RWPE1 (cell line): Measurements from ENCODE around the gene CRYBG2.

Experiments used
- CTCF ChIA-PET: fragments of 350-600 bp; sonication (Branson Sonifier 250); formaldehyde crosslinking; extraction: SDS; loops from one replicate; lab custom pipeline; 2021; lab: Yijun Ruan, JAX
- POLR2A ChIA-PET: fragments of 400-600 bp; formaldehyde crosslinking; extraction: SDS; loops from one replicate; lab custom pipeline; 2020; ENCODE audit warnings: antibody characterized with exemption; ENCODE audit not compliant: low non-redundant PET; lab: Yijun Ruan, JAX
- DNase-seq: peaks from one replicate; pipeline ENCODE4 v3.0.0; 2012; ENCODE audit warnings: low spot score
- H3K27ac ChIP-seq: fragments of 450-650 bp; 2 replicates; pipeline ENCODE4 v1.5.1; 2017
- CTCF ChIP-seq: fragments of 450-650 bp; conservative IDR thresholded peaks from 2 replicates; pipeline ENCODE4 v1.5.1; 2017; ENCODE audit warnings: low read depth, mild to moderate bottlenecking

The CRYBG2 gene

GRCh38 chr1:26363549-26364448, 9.9 kb upstream of the CRYBG2 start:
- ChIA-PET CTCF (interaction anchor here (0.6 to 1.5 kb wide), 19 partner anchors 8 to 219 kb away, joined by 3 to 12 read pairs (median 4); partner anchors contain the start of gene CD52), POLR2A (interaction anchor here (0.6 kb wide), 1 partner anchor 79 kb away, joined by 4 read pairs; no protein-coding TSS in a partner anchor)
- H3K27ac ChIP-seq, result no peak overlapping the region
- peak; percentile 79 for TF ChIP-seq CTCF
- DNase-seq, result no peak

- CTCF ChIA-PET, result interaction anchor here (0.6 to 0.7 kb wide), 2 partner anchors 28 to 42 kb away, joined by 3 to 5 read pairs; no protein-coding TSS in a partner anchor
- no peak for DNase-seq
- POLR2A ChIA-PET, result interaction anchor here (0.9 kb wide), 1 partner anchor 10 kb away, joined by 3 read pairs; no protein-coding TSS in a partner anchor
- H3K27ac ChIP-seq, result no peak overlapping the region
- TF ChIP-seq CTCF, result no peak
Measured at GRCh38 chr1:26362331-26362730, 8.4 kb upstream of the CRYBG2 start.

GRCh38 chr1:26361605-26362122, 7.7 kb upstream of the CRYBG2 start:
- no peak overlapping the region for H3K27ac ChIP-seq
- POLR2A ChIA-PET, result no interaction called here
- no peak for TF ChIP-seq CTCF
- no peak for DNase-seq
- CTCF ChIA-PET, result interaction anchor here (0.6 kb wide), 1 partner anchor 29 kb away, joined by 5 read pairs; no protein-coding TSS in a partner anchor

- CTCF ChIA-PET, result no interaction called here
- no peak overlapping the region for H3K27ac ChIP-seq
- POLR2A ChIA-PET, result no interaction called here
- no peak for TF ChIP-seq CTCF
- no peak for DNase-seq
Measured at GRCh38 chr1:26360807-26361604, 7.1 kb upstream of the CRYBG2 start.

GRCh38 chr1:26359981-26360806, 6.3 kb upstream of the CRYBG2 start:
- no peak overlapping the region for H3K27ac ChIP-seq
- ChIA-PET POLR2A (no interaction called here), CTCF (interaction anchor here (0.6 kb wide), 1 partner anchor 11 kb away, joined by 3 read pairs; no protein-coding TSS in a partner anchor)
- DNase-seq, result no peak
- no peak for TF ChIP-seq CTCF
